Raji (cell line): ENCODE measurements around the gene ZNF692.

Experiments used
- POLR2A ChIP-seq: IDR thresholded peaks from 2 replicates; pipeline ENCODE4 v1.6.1; 2011; ENCODE audit warnings: low read depth, low read length, control low read depth; ENCODE audit not compliant: insufficient read depth

ZNF692 gene, protein sequence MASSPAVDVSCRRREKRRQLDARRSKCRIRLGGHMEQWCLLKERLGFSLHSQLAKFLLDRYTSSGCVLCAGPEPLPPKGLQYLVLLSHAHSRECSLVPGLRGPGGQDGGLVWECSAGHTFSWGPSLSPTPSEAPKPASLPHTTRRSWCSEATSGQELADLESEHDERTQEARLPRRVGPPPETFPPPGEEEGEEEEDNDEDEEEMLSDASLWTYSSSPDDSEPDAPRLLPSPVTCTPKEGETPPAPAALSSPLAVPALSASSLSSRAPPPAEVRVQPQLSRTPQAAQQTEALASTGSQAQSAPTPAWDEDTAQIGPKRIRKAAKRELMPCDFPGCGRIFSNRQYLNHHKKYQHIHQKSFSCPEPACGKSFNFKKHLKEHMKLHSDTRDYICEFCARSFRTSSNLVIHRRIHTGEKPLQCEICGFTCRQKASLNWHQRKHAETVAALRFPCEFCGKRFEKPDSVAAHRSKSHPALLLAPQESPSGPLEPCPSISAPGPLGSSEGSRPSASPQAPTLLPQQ

DNA sequence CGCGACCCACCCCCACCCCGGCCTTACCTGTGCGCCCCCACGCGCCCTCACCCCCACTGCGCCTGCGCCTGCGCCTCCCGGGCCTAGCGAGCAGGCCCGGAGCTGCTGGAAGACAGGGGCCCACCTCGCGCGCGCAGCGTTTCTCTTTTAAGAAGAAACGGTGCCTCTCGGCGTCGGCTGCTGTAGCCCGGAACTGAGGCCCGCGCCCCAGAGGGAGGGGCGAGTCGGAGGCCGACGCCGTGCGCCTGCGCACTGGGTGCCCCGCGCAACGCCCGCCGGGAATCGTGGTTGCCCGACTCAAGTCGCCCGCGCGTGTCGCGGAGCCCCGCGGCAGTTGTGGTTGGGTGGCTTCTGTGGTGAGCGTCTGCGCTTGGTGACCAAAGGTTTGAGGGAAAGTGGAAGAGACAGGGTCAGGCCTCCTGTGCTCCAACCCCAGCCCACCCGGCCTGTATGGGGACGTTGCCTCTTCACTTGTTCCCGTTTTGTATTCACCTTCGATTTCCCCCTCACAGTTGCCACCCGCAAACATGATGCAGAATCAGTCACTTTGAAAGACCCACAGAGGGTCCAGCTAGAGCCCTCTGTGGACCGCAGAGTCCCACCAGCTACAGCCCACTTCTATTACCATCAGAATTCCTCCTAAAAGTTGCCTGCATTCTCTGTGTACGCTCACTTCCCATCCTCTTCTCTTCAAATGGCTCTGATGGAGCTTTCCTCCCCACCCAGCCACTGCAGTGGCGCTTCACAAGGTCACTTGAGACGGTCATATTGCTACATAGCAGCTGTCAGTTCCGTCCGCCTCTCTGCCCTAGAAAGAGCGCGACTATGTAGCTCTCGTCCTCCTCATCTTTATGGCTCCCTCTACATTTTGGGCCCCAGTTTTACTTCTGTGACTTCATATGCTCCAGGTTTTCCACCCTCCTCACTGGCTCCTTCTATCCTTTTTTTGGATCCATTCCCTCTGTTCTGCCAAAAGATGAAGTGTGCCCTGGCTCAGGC lies at the start of gene ZNF692:
ZNF692 (minus strand) TSS at position 195 of the 999 bp plus-strand sequence. CDS start 776 bp downstream, outside the sequence.
- peak; percentile 98 for TF ChIP-seq POLR2A

DNA sequence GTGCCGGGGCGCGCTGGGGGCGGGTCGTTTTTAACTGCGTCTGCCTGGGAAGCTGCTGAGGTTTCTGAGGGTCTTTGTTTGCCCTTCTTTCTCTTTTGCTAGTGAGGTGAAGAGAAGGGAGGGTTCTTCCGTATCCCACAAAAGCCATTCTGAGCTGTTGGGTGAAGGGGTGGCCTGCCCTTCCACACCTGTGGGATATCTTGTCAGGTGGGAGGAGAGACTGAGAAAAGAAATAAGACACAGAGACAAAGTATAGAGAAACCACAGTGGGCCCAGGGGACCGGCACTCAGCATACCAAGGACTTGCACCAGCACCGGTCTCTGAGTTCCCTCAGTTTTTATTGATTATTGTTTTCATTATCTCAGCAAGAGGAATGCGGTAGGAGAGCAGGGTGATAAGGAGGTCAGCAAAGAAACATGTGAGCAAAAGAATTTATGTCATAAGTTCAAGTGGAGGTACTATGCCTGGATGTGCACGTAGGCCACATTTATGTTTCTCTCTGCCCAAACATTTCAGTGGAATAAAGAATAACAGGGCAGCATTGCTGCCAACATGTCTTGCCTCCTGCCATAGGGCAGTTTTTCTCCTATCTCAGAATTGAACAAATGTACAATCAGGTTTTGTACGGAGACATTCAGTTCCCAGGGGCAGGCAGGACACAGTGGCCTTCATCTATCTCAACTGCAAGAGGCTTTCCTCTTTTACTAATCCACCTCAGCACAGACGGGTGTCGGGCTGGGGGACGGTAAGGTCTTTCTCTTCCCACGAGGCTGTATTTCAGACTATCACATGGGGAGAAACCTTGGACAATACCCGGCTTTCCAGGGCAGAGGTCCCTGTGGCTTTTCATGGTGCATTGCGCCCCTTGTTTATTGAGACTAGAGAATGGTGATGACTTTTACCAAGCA lies 48.1 kb upstream of the ZNF692 start:
- no peak for TF ChIP-seq POLR2A

- peak; percentile 99 for TF ChIP-seq POLR2A
These were observed 47.3 kb upstream of the ZNF692 start, which contains the start of gene PGBD2 for GRCh38 chr1:248906009-248906752. PGBD2 (plus strand) TSS chr1:248906235; CDS start chr1:248913863, 7,628 bp downstream.

GRCh38 chr1:248905662-248906008 lies 46.8 kb upstream of the ZNF692 start:
- no peak for TF ChIP-seq POLR2A

DNA sequence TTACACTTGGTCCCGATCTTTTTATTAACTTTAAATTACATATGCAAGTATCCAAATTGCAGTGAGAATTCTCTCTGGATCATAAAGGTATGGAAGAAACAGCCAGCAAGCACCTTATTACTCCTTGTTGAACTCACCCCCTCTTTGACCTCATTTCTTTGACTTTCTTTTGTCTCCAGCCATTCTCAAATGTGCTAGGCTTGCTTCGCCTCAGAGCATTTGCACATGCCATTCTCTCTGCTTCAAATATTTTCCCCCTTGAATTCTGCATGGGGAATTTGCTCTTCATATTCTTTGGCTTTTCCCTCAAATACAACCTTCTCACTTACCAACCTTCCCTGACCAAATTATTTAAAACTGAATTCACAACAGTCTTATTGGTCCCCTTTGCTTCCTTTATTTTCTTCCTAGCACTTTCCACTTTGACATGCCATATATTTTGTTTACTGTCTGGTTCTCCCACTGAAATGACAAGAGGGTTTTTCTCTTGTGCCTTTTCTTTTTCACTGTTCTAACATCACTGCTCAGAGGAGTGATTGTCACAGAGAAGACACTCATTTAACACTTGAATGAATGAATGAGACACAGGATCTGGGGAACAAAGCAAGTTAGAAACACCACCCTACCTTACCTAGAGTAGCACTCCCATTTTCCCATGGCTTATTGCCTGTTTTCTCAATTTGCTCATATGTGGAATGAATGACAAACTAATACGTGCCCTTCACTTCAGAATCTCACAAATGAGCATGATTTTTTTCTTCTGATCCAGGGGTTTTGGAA lies 45.7 kb upstream of the ZNF692 start:
- no peak for TF ChIP-seq POLR2A

GRCh38 chr1:248901578-248901977 lies 42.7 kb upstream of the ZNF692 start:
- no peak for TF ChIP-seq POLR2A

DNA sequence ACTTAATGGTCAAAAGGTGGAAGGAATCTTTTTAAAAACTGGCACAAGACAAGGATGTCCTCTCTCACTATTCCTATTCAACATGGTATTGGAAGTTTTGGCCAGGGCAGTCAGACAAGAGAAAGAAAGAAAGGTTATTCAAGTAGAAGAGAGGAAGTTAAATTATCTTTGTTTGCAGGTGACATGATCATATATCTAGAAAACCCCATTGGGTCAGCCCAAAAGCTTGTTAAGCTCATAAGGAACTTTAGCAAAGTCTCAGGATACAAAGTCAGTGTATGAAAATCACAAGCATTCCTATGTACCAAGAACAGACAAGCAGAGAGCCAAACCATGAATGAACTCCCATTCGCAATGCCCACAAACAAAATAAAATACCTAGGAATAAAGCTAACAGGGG lies 41.8 kb upstream of the ZNF692 start:
- no peak for TF ChIP-seq POLR2A

- TF ChIP-seq POLR2A: no peak
These were observed 38.8 kb upstream of the ZNF692 start for GRCh38 chr1:248897412-248898337.

DNA sequence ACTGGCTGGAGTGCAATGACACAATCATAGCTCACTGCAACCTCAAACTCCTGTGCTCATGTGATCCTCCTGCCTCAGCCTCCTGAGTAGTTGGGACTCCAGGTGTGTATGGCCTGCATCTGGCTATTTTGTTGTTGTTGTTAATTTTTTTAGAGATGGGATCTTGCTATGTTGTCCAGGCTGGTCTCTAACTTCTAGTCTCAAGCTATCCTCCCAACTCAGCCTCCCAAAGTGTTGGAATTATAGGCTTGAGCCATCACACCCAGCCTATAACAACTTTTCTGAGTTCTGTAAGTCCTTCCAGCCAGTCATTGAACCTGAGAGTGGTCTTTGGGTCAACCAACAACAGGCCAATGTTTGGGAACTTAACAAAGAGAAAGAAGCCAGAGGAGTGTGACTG lies 36.0 kb upstream of the ZNF692 start:
- no peak for TF ChIP-seq POLR2A

DNA sequence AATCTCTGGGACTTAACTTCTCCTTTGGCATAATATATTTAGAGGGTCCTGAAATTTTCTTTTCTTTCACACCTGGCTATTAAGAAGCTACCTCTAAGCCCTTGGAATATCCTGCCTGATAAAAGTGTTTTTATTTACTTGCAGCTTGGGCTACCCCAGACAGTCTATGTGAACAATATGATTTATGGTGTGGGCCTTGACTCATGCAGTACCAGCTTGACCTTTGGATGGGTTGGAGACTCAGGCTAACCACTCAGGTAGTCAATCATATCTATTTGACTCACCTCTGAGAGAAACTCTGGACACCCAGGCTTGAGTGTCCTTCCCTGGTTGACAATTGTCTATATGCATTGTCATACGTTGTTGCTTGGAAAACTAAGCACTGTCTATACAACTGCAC lies 33.7 kb upstream of the ZNF692 start:
- no peak for TF ChIP-seq POLR2A

GRCh38 chr1:248891758-248892157 lies 32.9 kb upstream of the ZNF692 start:
- TF ChIP-seq POLR2A: no peak

GRCh38 chr1:248890549-248891498 lies 31.9 kb upstream of the ZNF692 start:
- TF ChIP-seq POLR2A: no peak
